K562 (cell line): ENCODE data around the gene B4GALT1. TPM values are rescaled to one million over a fixed set of nuclear protein-coding genes. Genes with fewer than 3 reads are reported as not detected.

Experiments
- ATAC-seq: fragments of 200-7000 bp; cut with Tn5 transposase; 3 replicates; pipeline ENCODE4 v1.9.1; 2020; ENCODE audit warnings: moderate library complexity
- BruUV-seq: library from RNA; stranded (reverse); fragments of 400-500 nt; replicated peaks from 2 replicates; lab custom pipeline; 2021; lab: Mats Ljungman, UMichigan
- CTCF ChIA-PET: fragments of 300-600 bp; formaldehyde crosslinking; extraction: SDS; loops from one replicate; lab custom pipeline; 2021; ENCODE audit warnings: low intra/inter-chr PET ratio; lab: Yijun Ruan, JAX
- POLR2A ChIA-PET: fragments of 300-600, 350-650 bp; sonication (Branson Sonifier 250); formaldehyde crosslinking; extraction: SDS; loops from one replicate; lab custom pipeline; 2021; ENCODE audit warnings: antibody characterized with exemption, inconsistent platforms; lab: Yijun Ruan, JAX
- DNase-seq, 4 experiments: peaks; one replicate each; pipeline versions ENCODE4 v3.0.0 to v3.0.0-alpha.2; 2011 to 2018; ENCODE audit warnings: low spot score in 3 of 4, mixed read lengths in 3 of 4; ENCODE audit errors: extremely low read depth in 1 of 4
- FAIRE-seq: peaks from 2 replicates; lab custom pipeline; 2011; peaks lifted over from hg19 to GRCh38; lab: Jason Lieb, UNC
- H2AFZ ChIP-seq: 2 replicates; pipeline ENCODE4 v1.6.0; 2011; ENCODE audit warnings: low read depth, low read length, control low read depth, inconsistent platforms
- H3K27ac ChIP-seq: fragments of 200-600 bp; 3 replicates; pipeline ENCODE4 v1.8.0; 2011; ENCODE audit warnings: low read depth, mild to moderate bottlenecking, control low read depth, inconsistent platforms, low read length, moderate library complexity, mixed read lengths; ENCODE audit errors: extremely low read depth
- H3K27me3 ChIP-seq, 2 experiments: fragments of 300-600 bp in 1 of 2; 2 replicates in 1 of 2; 3 replicates in 1 of 2; pipeline versions ENCODE4 v1.6.0 to v1.8.0; 2011; ENCODE audit warnings: inconsistent platforms in 2 of 2, low read length in 2 of 2, mild to moderate bottlenecking in 1 of 2, mixed read lengths in 1 of 2, moderate library complexity in 1 of 2; ENCODE audit not compliant: control insufficient read depth in 2 of 2, insufficient read depth in 2 of 2
- H3K36me3 ChIP-seq: fragments of 300-600 bp; 3 replicates; pipeline ENCODE4 v1.8.0; 2011; ENCODE audit warnings: mild to moderate bottlenecking, low read length, inconsistent platforms; ENCODE audit not compliant: control insufficient read depth, insufficient read depth
- H3K4me1 ChIP-seq, 2 experiments: fragments of 200-600 bp in 1 of 2; replicated peaks in 1 of 2; 2 replicates in 1 of 2; 3 replicates in 1 of 2; pipeline versions ENCODE4 v1.5.1 to v1.8.0; 2011; ENCODE audit warnings: inconsistent platforms in 2 of 2, low read length in 2 of 2, mild to moderate bottlenecking in 1 of 2, mixed read lengths in 1 of 2, moderate library complexity in 1 of 2; ENCODE audit not compliant: control insufficient read depth in 2 of 2, insufficient read depth in 2 of 2
- H3K4me2 ChIP-seq: 2 replicates; pipeline ENCODE4 v1.6.1; 2011; ENCODE audit warnings: low read length, control low read depth, inconsistent platforms, mixed read lengths; ENCODE audit not compliant: insufficient read depth
- H3K4me3 ChIP-seq: fragments of 200-600 bp; sonication (generic), shearing (Covaris generic); 2 replicates; pipeline ENCODE4 v1.5.1; 2016; ENCODE audit warnings: control low read depth, inconsistent platforms
- H3K79me2 ChIP-seq: fragments of 200-600 bp; 3 replicates; pipeline ENCODE4 v1.8.0; 2011; ENCODE audit warnings: low read length, inconsistent platforms; ENCODE audit not compliant: control insufficient read depth, insufficient read depth
- H3K9ac ChIP-seq, 2 experiments: 2 replicates each; pipeline versions ENCODE4 v1.6.0 to v1.6.1; 2011; ENCODE audit warnings: low read depth in 2 of 2, low read length in 2 of 2, control low read depth in 1 of 2, inconsistent platforms in 1 of 2, mild to moderate bottlenecking in 1 of 2, mixed read lengths in 1 of 2; ENCODE audit not compliant: insufficient read depth in 1 of 2
- H3K9me1 ChIP-seq: one replicate; pipeline ENCODE4 v1.6.0; 2011; ENCODE audit warnings: inconsistent platforms, mild to moderate bottlenecking, low read length, moderate library complexity; ENCODE audit not compliant: control insufficient read depth, insufficient read depth
- H3K9me3 ChIP-seq: replicated peaks from 2 replicates; pipeline ENCODE4 v1.5.1; 2011; ENCODE audit warnings: low read depth, low read length, inconsistent platforms; ENCODE audit not compliant: control insufficient read depth, insufficient read depth
- H4K20me1 ChIP-seq: replicated peaks from 2 replicates; pipeline ENCODE4 v1.6.1; 2011; ENCODE audit warnings: low read length, inconsistent platforms, mixed read lengths; ENCODE audit not compliant: control insufficient read depth, insufficient read depth
- FOSL1 ChIP-seq: fragments of 200-800 bp; sonication (Bioruptor generic); conservative IDR thresholded peaks from 2 replicates; pipeline ENCODE4 v1.6.1; 2016; ENCODE audit warnings: missing genetic modification characterization, missing compliant biosample characterization
- HBP1 ChIP-seq: fragments of 450-650 bp; formaldehyde crosslinking; IDR thresholded peaks from 2 replicates; pipeline ENCODE4 v1.4.0; 2022; ENCODE audit warnings: missing genetic modification characterization
- WGBS: fragments of 100-300 bp; shearing (Covaris generic); methylation state at CpG from one replicate; pipeline ENCODE4 v1.1.6; 2016; ENCODE audit warnings: low coverage, mixed read lengths; ENCODE audit not compliant: insufficient coverage; ENCODE audit errors: missing lambda C conversion rate; 5-methylcytosine and 5-hydroxymethylcytosine counted together
- in situ Hi-C: fragments of 300-500 bp; cut with MboI; formaldehyde crosslinking; loops from 4 replicates; pipeline ENCODE4 v1.15.0; 2018; ENCODE audit warnings: inconsistent platforms, mixed read lengths
- intact Hi-C: fragments of 100-400 bp; cut with micrococcal nuclease; formaldehyde crosslinking; loops from 2 replicates; pipeline ENCODE4 v1.14.2; 2022
- polyA plus RNA-seq, 8 experiments: library from polyadenylated mRNA; depleted of rRNA in 4 of 8; stranded (reverse) in 5 of 8; unstranded in 3 of 8; fragments of >200 nt; fragmentation: Nextera tagmentation in 2 of 8; fragmentation: Illumina TruSeq in 1 of 8; extraction: Ambion mirVana in 2 of 8; extraction: Trizol in 1 of 8; gene quantifications; 2 replicates each; pipeline versions ENCODE4 v1.2.1 to v1.2.3, GENCODE V29; 2011 to 2014; ENCODE audit warnings: inconsistent platforms in 1 of 8, missing spikeins in 1 of 8
- total RNA-seq, 7 experiments: library from RNA; depleted of rRNA in 6 of 7; stranded (reverse); fragments of >200 nt in 6 of 7; fragmentation: Illumina TruSeq in 2 of 7; extraction: Trizol in 2 of 7; gene quantifications; 2 replicates each; pipeline versions ENCODE4 v1.2.1 to v1.2.3, GENCODE V29; 2011 to 2021; ENCODE audit warnings: low replicate concordance in 1 of 7

Gene B4GALT1
- total and polyA plus RNA-seq, 9 of the 15 experiments (the other 6 are each of a cell fraction or from before 2014, with no cell fraction given) = 4.1 to 26.8 (median 7.1) TPM

GRCh38 chr9:33131790-33132772 is 35.1 kb downstream of the B4GALT1 start:
- intact Hi-C loops = no loop called here
- peaks cover 16% of the 10 kb centered on the region; the same call in 1 of the 2 replicates for H4K20me1 ChIP-seq
- H3K27ac ChIP-seq = no peak overlapping the region
- peaks cover 0 to 5% of the 10 kb centered on the region in 2 experiments; a peak in 4 of 5 replicates for H3K4me1 ChIP-seq
- H3K36me3 ChIP-seq = peaks cover 61% of the 10 kb centered on the region; the same call in 2 of the 3 replicates
- no peak overlapping the region for H2AFZ ChIP-seq
- FAIRE-seq = no peak
- 72% methylated on average over 9 of the region's 10 CpGs for WGBS
- H3K9me1 ChIP-seq = peaks cover 4% of the 10 kb centered on the region
- H3K27me3 ChIP-seq = no peaks in the 10 kb centered on the region
- CTCF ChIA-PET = no interaction called here
- ATAC-seq = no peak
- no peaks in the 10 kb centered on the region for H3K9me3 ChIP-seq
- POLR2A ChIA-PET = interaction anchor here (2.1 kb wide), 1 partner anchor 13 kb away, joined by 7 read pairs; no protein-coding TSS in a partner anchor
- H3K4me3 ChIP-seq = no peak overlapping the region
- in situ Hi-C loops = no loop called here
- DNase-seq = no peak
- no TSS peak for BruUV-seq
- H3K9ac ChIP-seq = no peak overlapping the region
- H3K79me2 ChIP-seq = peaks cover 5% of the 10 kb centered on the region; the same call in 2 of the 3 replicates
- H3K4me2 ChIP-seq = no peak overlapping the region
- TF ChIP-seq HBP1 (CRISPR knock-in tag) (no peak), FOSL1 (tag) (peak; percentile 79)
